ENCODE results near the gene MKRN2. TPM values are rescaled to one million over a fixed set of nuclear protein-coding genes. Genes with fewer than 3 reads are reported as not detected.

Gene MKRN2
- total RNA-seq, 1 experiment from 2014 or later: 18.2 TPM

DNA sequence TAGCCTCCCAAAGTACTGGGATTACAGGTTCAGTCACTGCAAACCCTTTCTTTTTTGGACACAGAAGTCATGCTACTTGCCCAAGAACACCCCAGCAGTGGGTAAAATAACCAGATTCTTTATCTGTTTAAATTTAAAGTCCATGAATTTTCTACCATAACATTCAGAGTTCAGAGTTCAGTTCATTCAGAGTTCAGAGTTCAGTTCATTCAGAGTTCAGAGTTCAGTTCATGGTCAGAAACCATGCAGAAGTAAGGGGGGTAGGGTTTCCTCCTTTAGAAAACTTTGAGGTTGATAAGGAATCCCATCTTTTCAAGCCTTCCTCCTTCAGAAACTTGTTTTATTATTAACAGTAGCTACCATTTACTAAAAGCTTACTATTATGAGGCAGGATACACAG lies 63.8 kb downstream of the MKRN2 start:
- Mint-ChIP-seq H3K9me3 (no peaks in the 10 kb centered on the region), H3K36me3 (peaks cover 16% of the 10 kb centered on the region), H3K4me1 (0 out of 2 replicates have a peak, but pooled peaks cover 4% of the 10 kb centered on the region), H3K27me3 (ENCODE audit: low read depth) (no peaks in the 10 kb centered on the region), H3K4me3 (no peak overlapping the region), H3K27ac (peak overlapping the region; percentile 25; the same call in 1 of the 2 replicates)
- no peak for ATAC-seq
- TF ChIP-seq ZBTB21 (CRISPR knock-in tag; IDR thresholded peaks at IDR 0.05; ENCODE audit: borderline replicate concordance): no peak
- no peak for TF ChIP-seq HMGA2 (CRISPR knock-in tag; IDR thresholded peaks at IDR 0.05)
- no peak for TF ChIP-seq FOXK1 (CRISPR knock-in tag; IDR thresholded peaks at IDR 0.05)
- TF ChIP-seq RORB (CRISPR knock-in tag; IDR thresholded peaks at IDR 0.05): no peak
- TF ChIP-seq, protein P1, sequence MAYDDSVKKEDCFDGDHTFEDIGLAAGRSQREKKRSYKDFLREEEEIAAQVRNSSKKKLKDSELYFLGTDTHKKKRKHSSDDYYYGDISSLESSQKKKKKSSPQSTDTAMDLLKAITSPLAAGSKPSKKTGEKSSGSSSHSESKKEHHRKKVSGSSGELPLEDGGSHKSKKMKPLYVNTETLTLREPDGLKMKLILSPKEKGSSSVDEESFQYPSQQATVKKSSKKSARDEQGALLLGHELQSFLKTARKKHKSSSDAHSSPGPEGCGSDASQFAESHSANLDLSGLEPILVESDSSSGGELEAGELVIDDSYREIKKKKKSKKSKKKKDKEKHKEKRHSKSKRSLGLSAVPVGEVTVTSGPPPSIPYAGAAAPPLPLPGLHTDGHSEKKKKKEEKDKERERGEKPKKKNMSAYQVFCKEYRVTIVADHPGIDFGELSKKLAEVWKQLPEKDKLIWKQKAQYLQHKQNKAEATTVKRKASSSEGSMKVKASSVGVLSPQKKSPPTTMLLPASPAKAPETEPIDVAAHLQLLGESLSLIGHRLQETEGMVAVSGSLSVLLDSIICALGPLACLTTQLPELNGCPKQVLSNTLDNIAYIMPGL (CRISPR knock-in tag; IDR thresholded peaks at IDR 0.05): no peak
- TF ChIP-seq ZNF423 (CRISPR knock-in tag; IDR thresholded peaks at IDR 0.05): no peak
- TF ChIP-seq, protein P2, sequence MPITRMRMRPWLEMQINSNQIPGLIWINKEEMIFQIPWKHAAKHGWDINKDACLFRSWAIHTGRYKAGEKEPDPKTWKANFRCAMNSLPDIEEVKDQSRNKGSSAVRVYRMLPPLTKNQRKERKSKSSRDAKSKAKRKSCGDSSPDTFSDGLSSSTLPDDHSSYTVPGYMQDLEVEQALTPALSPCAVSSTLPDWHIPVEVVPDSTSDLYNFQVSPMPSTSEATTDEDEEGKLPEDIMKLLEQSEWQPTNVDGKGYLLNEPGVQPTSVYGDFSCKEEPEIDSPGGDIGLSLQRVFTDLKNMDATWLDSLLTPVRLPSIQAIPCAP (CRISPR knock-in tag; IDR thresholded peaks at IDR 0.05): no peak
- TF ChIP-seq JAZF1 (CRISPR knock-in tag; IDR thresholded peaks at IDR 0.05): no peak
- TF ChIP-seq, protein P3, sequence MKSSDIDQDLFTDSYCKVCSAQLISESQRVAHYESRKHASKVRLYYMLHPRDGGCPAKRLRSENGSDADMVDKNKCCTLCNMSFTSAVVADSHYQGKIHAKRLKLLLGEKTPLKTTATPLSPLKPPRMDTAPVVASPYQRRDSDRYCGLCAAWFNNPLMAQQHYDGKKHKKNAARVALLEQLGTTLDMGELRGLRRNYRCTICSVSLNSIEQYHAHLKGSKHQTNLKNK (CRISPR knock-in tag; IDR thresholded peaks at IDR 0.05): no peak
- TF ChIP-seq, protein P4, sequence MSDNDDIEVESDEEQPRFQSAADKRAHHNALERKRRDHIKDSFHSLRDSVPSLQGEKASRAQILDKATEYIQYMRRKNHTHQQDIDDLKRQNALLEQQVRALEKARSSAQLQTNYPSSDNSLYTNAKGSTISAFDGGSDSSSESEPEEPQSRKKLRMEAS (CRISPR knock-in tag; IDR thresholded peaks at IDR 0.05): no peak
- TF ChIP-seq, protein P5, sequence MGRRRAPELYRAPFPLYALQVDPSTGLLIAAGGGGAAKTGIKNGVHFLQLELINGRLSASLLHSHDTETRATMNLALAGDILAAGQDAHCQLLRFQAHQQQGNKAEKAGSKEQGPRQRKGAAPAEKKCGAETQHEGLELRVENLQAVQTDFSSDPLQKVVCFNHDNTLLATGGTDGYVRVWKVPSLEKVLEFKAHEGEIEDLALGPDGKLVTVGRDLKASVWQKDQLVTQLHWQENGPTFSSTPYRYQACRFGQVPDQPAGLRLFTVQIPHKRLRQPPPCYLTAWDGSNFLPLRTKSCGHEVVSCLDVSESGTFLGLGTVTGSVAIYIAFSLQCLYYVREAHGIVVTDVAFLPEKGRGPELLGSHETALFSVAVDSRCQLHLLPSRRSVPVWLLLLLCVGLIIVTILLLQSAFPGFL (CRISPR knock-in tag; IDR thresholded peaks at IDR 0.05; ENCODE audit: borderline replicate concordance): no peak
- TF ChIP-seq ZNF263 (CRISPR knock-in tag; IDR thresholded peaks at IDR 0.05; ENCODE audit: low read depth): no peak
- no peak for TF ChIP-seq NFE2L1 (CRISPR knock-in tag; IDR thresholded peaks at IDR 0.05)
- CTCF ChIA-PET: no interaction called here
- no peak for DNase-seq (ENCODE audit: low spot score)
- POLR2A ChIA-PET: no interaction called here

DNA sequence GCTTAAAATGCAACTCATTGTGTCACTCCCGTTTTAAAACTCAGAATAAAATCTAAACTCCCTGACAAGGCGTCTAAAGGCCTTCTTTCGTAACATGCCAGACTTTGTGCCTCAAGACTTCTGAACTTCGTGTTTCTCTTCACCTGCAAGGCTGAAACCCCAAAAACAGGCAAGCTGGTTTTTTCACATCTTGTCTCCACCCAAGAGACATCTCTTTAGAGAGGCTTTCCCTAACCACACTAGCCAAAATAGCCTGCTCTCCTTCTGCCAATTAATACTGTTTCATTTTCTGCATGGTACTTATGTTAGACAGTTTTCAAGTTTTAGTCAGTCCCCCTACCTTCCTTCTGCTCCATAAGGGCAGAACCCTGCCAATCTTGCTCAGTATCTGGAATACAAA lies 65.4 kb downstream of the MKRN2 start:
- H3K36me3 Mint-ChIP-seq: peaks cover 9% of the 10 kb centered on the region
- POLR2A ChIA-PET: no interaction called here
- no peaks in the 10 kb centered on the region for H3K9me3 Mint-ChIP-seq
- ATAC-seq: no peak
- 0 out of 2 replicates have a peak, but pooled peaks cover 4% of the 10 kb centered on the region for H3K4me1 Mint-ChIP-seq
- H3K27me3 Mint-ChIP-seq (ENCODE audit: low read depth): no peaks in the 10 kb centered on the region
- peak overlapping the region; percentile 79 for H3K27ac Mint-ChIP-seq
- CTCF ChIA-PET: no interaction called here
- no peak for DNase-seq (ENCODE audit: low spot score)
- no peak overlapping the region for H3K4me3 Mint-ChIP-seq
- TF ChIP-seq FOXK1 (CRISPR knock-in tag; IDR thresholded peaks at IDR 0.05): no peak
- TF ChIP-seq, protein P6, sequence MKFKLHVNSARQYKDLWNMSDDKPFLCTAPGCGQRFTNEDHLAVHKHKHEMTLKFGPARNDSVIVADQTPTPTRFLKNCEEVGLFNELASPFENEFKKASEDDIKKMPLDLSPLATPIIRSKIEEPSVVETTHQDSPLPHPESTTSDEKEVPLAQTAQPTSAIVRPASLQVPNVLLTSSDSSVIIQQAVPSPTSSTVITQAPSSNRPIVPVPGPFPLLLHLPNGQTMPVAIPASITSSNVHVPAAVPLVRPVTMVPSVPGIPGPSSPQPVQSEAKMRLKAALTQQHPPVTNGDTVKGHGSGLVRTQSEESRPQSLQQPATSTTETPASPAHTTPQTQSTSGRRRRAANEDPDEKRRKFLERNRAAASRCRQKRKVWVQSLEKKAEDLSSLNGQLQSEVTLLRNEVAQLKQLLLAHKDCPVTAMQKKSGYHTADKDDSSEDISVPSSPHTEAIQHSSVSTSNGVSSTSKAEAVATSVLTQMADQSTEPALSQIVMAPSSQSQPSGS (CRISPR knock-in tag; IDR thresholded peaks at IDR 0.05; ENCODE audit: borderline replicate concordance, low read depth): no peak
- TF ChIP-seq, protein P7, sequence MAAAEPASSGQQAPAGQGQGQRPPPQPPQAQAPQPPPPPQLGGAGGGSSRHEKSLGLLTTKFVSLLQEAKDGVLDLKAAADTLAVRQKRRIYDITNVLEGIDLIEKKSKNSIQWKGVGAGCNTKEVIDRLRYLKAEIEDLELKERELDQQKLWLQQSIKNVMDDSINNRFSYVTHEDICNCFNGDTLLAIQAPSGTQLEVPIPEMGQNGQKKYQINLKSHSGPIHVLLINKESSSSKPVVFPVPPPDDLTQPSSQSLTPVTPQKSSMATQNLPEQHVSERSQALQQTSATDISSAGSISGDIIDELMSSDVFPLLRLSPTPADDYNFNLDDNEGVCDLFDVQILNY (CRISPR knock-in tag; IDR thresholded peaks at IDR 0.05): no peak
- TF ChIP-seq EMX1 (CRISPR knock-in tag; IDR thresholded peaks at IDR 0.05): no peak
- no peak for TF ChIP-seq RELA (CRISPR knock-in tag; IDR thresholded peaks at IDR 0.05; ENCODE audit: borderline replicate concordance)
- TF ChIP-seq, protein P8, sequence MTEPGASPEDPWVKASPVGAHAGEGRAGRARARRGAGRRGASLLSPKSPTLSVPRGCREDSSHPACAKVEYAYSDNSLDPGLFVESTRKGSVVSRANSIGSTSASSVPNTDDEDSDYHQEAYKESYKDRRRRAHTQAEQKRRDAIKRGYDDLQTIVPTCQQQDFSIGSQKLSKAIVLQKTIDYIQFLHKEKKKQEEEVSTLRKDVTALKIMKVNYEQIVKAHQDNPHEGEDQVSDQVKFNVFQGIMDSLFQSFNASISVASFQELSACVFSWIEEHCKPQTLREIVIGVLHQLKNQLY (CRISPR knock-in tag; IDR thresholded peaks at IDR 0.05): no peak
- TF ChIP-seq, protein P9, sequence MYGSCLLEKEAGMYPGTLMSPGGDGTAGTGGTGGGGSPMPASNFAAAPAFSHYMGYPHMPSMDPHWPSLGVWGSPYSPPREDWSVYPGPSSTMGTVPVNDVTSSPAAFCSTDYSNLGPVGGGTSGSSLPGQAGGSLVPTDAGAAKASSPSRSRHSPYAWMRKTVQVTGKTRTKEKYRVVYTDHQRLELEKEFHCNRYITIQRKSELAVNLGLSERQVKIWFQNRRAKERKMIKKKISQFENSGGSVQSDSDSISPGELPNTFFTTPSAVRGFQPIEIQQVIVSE (CRISPR knock-in tag; IDR thresholded peaks at IDR 0.05; ENCODE audit: borderline replicate concordance): no peak

All from WTC11 (cell line).